ENCODE data around the gene MAP3K12. TPM values are rescaled to one million over a fixed set of nuclear protein-coding genes. Genes with fewer than 3 reads are reported as not detected.

Gene MAP3K12
- total and polyA plus RNA-seq, 2 of the 13 experiments (the other 11 are each of a cell fraction or from before 2014, with no cell fraction given): 0.20 to 1.1 TPM

- TF ChIP-seq ZNF646 (CRISPR knock-in tag; IDR thresholded peaks at IDR 0.05): no peak
These were observed 40.3 kb upstream of the MAP3K12 start (continued) for GRCh38 chr12:53539526-53539925.

GRCh38 chr12:53538209-53538689 lies 39.0 kb upstream of the MAP3K12 start:
- intact Hi-C loops (cut with micrococcal nuclease; ENCODE audit: unreplicated experiment): no loop called here
- WGBS (ENCODE audit: low lambda C conversion rate): 0% methylated on average over 1 of the region's 1 CpG
- FAIRE-seq: peak; percentile 99
- TF ChIP-seq MAFK (conservative IDR thresholded peaks at IDR 0.05 in 1 of 2, IDR thresholded peaks at IDR 0.05 in 1 of 2; ENCODE audit: low read length in 2 of 2) (no peak), CREB1 (IDR thresholded peaks at IDR 0.05) (no peak), CREB1 (CRISPR knock-in tag; IDR thresholded peaks at IDR 0.05) (peak; percentile 78), SSRP1 (CRISPR knock-in tag; IDR thresholded peaks at IDR 0.05) (peak; percentile 86), GABPA (IDR thresholded peaks at IDR 0.05; ENCODE audit: low read depth, low read length) (no peak), GABPA (CRISPR knock-in tag; IDR thresholded peaks at IDR 0.05; ENCODE audit: low read depth) (0 out of 2 replicates have a peak, but pooled peaks have one; percentile 38)
- TF ChIP-seq, protein P1, sequence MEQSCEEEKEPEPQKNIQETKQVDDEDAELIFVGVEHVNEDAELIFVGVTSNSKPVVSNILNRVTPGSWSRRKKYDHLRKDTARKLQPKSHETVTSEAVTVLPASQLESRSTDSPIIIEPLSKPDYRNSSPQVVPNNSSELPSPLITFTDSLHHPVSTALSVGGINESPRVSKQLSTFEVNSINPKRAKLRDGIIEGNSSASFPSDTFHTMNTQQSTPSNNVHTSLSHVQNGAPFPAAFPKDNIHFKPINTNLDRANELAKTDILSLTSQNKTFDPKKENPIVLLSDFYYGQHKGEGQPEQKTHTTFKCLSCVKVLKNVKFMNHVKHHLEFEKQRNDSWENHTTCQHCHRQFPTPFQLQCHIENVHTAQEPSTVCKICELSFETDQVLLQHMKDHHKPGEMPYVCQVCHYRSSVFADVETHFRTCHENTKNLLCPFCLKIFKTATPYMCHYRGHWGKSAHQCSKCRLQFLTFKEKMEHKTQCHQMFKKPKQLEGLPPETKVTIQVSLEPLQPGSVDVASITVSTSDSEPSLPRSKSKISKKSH (CRISPR knock-in tag; IDR thresholded peaks at IDR 0.05; ENCODE audit: borderline replicate concordance): no peak

More at GRCh38 chr12:53538209-53538689, 39.0 kb upstream of the MAP3K12 start:
- H3K4me1 ChIP-seq (ENCODE audit: insufficient read depth, low read length): peaks cover 31% of the 10 kb centered on the region
- no TSS peak for BruUV-seq (replicated peaks)
- no peaks in the 10 kb centered on the region for H3K9me3 ChIP-seq (ENCODE audit: low read length)
- H4K20me1 ChIP-seq (ENCODE audit: insufficient read depth, low read length): no peaks in the 10 kb centered on the region
- peak overlapping the region; percentile 76 for H3K27ac ChIP-seq (ENCODE audit: extremely low read length, insufficient read depth, low read length)
- in situ Hi-C loops (cut with HindIII; ENCODE audit: extremely low pct_ligation_motif_present, low pct_unique_long_range_greater_than_20kb): no loop called here
- no peak overlapping the region for H2AFZ ChIP-seq (ENCODE audit: low read length)
- no peaks in the 10 kb centered on the region for H3K79me2 ChIP-seq (ENCODE audit: insufficient read depth, low read length)
- ATAC-seq (peak; percentile 96), DNase-seq (ENCODE audit: low spot score) (peak; percentile 94)
- peak overlapping the region; percentile 49 for H3K4me2 ChIP-seq (ENCODE audit: low read depth, low read length)
- H3K9ac ChIP-seq (ENCODE audit: insufficient read depth, low read depth, low read length): no peak overlapping the region
- CTCF ChIA-PET (ENCODE audit: low intra/inter-chr PET ratio, low total read pairs): interaction anchor here (1.0 to 1.1 kb wide), 2 partner anchors 137 to 138 kb away, joined by 3 read pairs; partner anchors contain the start of gene ATP5MC2
- POLR2A ChIA-PET: interaction anchor here (0.6 to 6.8 kb wide), 7 partner anchors 12 to 157 kb away, joined by 3 to 65 read pairs (median 6); partner anchors contain the start of genes ATP5MC2 and TARBP2
- no peaks in the 10 kb centered on the region for H3K27me3 ChIP-seq (ENCODE audit: control insufficient read depth in 1 of 2, insufficient read depth in 2 of 2, low read length in 2 of 2)
- peaks cover 9 to 52% of the 10 kb centered on the region in 2 experiments; a peak in 4 of 5 replicates for H3K36me3 ChIP-seq (replicated peaks in 1 of 2; ENCODE audit: control insufficient read depth in 1 of 2, insufficient read depth in 2 of 2, low read length in 2 of 2)
- no peak overlapping the region; a peak in 1 of 6 replicates for H3K4me3 ChIP-seq (replicated peaks in 1 of 3; ENCODE audit: insufficient read depth in 1 of 3, low read depth in 2 of 3, low read length in 3 of 3)

All from HepG2 (cell line).